Ascending aorta (tissue), 2 donors: ENCODE measurements around the gene TMEM169. TPM values are rescaled to one million over a fixed set of nuclear protein-coding genes. Genes with fewer than 3 reads are reported as not detected.

ENCODE experiments used
- DNase-seq, 2 donors: peaks; one replicate each; pipeline ENCODE4 v3.0.0-alpha.2; 2019; ENCODE audit warnings: low spot score in 2 of 2
- H3K27ac ChIP-seq, 2 donors: fragments of 200-600 bp; sonication (generic); one replicate each; pipeline ENCODE4 v1.5.1; 2016 to 2017; ENCODE audit warnings: mild to moderate bottlenecking in 1 of 2
- H3K27me3 ChIP-seq: fragments of 200-600 bp; sonication (generic); one replicate; pipeline ENCODE4 v1.5.1; 2017
- H3K36me3 ChIP-seq, 2 donors: fragments of 200-600 bp; sonication (generic); one replicate each; pipeline ENCODE4 v1.5.1; 2016
- H3K4me1 ChIP-seq, 2 donors: fragments of 200-600 bp; sonication (generic); one replicate each; pipeline ENCODE4 v1.5.1; 2016 to 2017; ENCODE audit warnings: mild to moderate bottlenecking in 1 of 2
- H3K4me3 ChIP-seq, 2 donors: fragments of 200-600 bp; sonication (generic); one replicate each; pipeline ENCODE4 v1.5.1; 2016 to 2017; ENCODE audit warnings: mild to moderate bottlenecking in 1 of 2
- H3K9me3 ChIP-seq, 2 donors: fragments of 200-600 bp; sonication (generic); one replicate each; pipeline ENCODE4 v1.5.1; 2016
- CTCF ChIP-seq, 3 experiments: fragments of 200-600 bp in 2 of 3; fragments of 450-650 bp in 1 of 3; sonication (generic) in 2 of 3; IDR thresholded peaks; one replicate each; pipeline ENCODE4 v1.5.1; 2016 to 2019; ENCODE audit warnings: antibody characterized with exemption in 3 of 3, mild to moderate bottlenecking in 1 of 3, moderate library complexity in 1 of 3
- intact Hi-C: fragments of 100-400 bp; cut with DNase I; formaldehyde crosslinking; loops from one replicate; pipeline ENCODE4 v1.15.1; 2023
- total RNA-seq: library from RNA; depleted of rRNA; stranded (reverse); fragments of >200 nt; gene quantifications from one replicate; pipeline ENCODE4 v1.1.0, GENCODE V29; 2016

Gene TMEM169
- total RNA-seq, 1 donor from 2014 or later: 7.3 TPM

DNA sequence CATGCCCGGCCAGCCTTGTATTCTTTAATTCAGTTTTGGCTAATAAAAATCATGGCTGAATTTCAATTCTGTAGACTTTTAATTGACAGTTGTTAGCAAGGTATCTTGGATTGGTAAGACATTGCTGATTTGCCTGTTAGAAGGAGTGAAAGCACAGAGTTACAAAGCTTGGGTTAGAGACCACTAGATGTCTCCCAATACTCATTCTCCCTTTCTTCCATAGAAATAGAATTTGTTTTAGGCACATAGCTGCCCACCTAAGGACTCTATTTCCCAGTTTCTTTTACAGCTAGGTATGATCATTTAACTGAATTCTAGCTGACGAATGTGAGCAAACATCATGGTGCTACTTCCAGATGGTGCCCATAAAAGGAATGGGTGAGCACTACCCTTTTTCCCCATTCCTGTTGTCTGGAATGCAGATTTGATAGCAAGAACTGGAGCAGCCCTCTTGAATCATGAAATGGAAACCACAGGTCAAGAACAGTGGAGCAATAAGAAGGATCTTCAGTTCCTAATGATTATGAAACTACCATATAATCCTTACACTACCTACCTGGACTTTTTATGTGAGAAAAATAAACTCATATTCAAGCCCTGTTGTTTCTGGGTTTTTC, 17.6 kb upstream of the TMEM169 start:
- DNase-seq: no peak
- H3K36me3 ChIP-seq: peaks cover 11 to 23% of the 10 kb centered on the region in 2 donors
- no peaks in the 10 kb centered on the region for H3K9me3 ChIP-seq
- TF ChIP-seq CTCF (IDR thresholded peaks at IDR 0.05): no peak
- intact Hi-C loops: no loop called here
- H3K4me1 ChIP-seq: no peaks in the 10 kb centered on the region
- H3K27ac ChIP-seq: no peak overlapping the region
- no peaks in the 10 kb centered on the region for H3K27me3 ChIP-seq
- H3K4me3 ChIP-seq: no peak overlapping the region

- Histone ChIP-seq H3K27ac (no peak overlapping the region), H3K9me3 (no peaks in the 10 kb centered on the region), H3K4me3 (no peak overlapping the region), H3K27me3 (no peaks in the 10 kb centered on the region), H3K4me1 (no peaks in the 10 kb centered on the region), H3K36me3 (peaks cover 11 to 23% of the 10 kb centered on the region in 2 donors)
- no peak for TF ChIP-seq CTCF (IDR thresholded peaks at IDR 0.05)
- intact Hi-C loops: no loop called here
- DNase-seq: no peak
Measured at GRCh38 chr2:216064665-216065064, 17.1 kb upstream of the TMEM169 start.

GRCh38 chr2:216066230-216066629, 15.5 kb upstream of the TMEM169 start:
- no peaks in the 10 kb centered on the region for H3K9me3 ChIP-seq
- no peaks in the 10 kb centered on the region for H3K27me3 ChIP-seq
- no peaks in the 10 kb centered on the region for H3K4me1 ChIP-seq
- DNase-seq: no peak
- H3K36me3 ChIP-seq: peaks cover 9 to 23% of the 10 kb centered on the region in 2 donors
- no peak overlapping the region for H3K4me3 ChIP-seq
- intact Hi-C loops: no loop called here
- TF ChIP-seq CTCF (IDR thresholded peaks at IDR 0.05): no peak
- H3K27ac ChIP-seq: no peak overlapping the region

DNA sequence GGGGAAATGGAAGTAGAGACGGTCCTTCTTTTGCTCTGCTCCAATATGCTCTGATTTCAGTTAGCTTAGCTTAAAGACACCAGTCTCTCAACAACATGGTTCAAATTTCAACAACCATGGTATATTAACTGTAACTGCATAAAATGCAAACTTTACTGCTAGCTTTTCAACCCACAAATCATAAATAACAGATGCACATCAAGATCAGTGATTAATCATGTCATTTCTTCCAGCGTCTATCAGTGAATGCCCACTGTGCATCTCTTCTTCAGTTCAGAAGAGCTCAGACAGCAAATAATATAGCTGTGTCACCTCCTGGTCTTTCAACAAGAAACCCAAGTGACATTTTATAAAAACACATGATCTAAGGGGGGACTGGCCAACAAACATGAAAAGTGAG, 12.7 kb upstream of the TMEM169 start:
- H3K27ac ChIP-seq: no peak overlapping the region
- no peaks in the 10 kb centered on the region for H3K27me3 ChIP-seq
- peaks cover 5 to 14% of the 10 kb centered on the region in 2 donors for H3K36me3 ChIP-seq
- H3K4me1 ChIP-seq: no peaks in the 10 kb centered on the region
- intact Hi-C loops: no loop called here
- DNase-seq: no peak
- H3K9me3 ChIP-seq: no peaks in the 10 kb centered on the region
- TF ChIP-seq CTCF (IDR thresholded peaks at IDR 0.05): no peak
- no peak overlapping the region for H3K4me3 ChIP-seq

DNA sequence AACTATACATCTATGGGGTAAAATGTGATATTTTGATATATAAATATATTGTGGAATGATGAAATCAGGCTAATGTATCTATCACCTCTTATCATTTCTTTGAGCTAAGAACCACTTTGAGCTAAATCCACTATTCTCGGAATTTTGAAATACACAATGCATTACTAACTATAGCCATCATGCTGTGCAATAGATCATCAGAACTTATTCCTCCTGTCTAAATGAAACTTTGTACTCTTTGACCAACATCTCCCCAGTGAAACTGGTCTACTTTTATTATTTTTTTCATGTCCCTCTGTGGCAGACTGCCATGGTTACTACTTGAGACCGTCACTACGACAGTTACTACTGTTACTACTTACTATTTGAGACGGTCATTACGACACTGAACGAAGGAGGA, 11.5 kb upstream of the TMEM169 start:
- H3K36me3 ChIP-seq: peaks cover 0 to 7% of the 10 kb centered on the region in 2 donors
- H3K27ac ChIP-seq: no peak overlapping the region
- intact Hi-C loops: no loop called here
- no peak for TF ChIP-seq CTCF (IDR thresholded peaks at IDR 0.05)
- no peaks in the 10 kb centered on the region for H3K4me1 ChIP-seq
- no peak overlapping the region for H3K4me3 ChIP-seq
- H3K27me3 ChIP-seq: no peaks in the 10 kb centered on the region
- no peaks in the 10 kb centered on the region for H3K9me3 ChIP-seq
- DNase-seq: no peak
